GM13977 (cell line): ENCODE measurements around the gene SLCO2B1.

Source experiments
- DNase-seq: peaks from one replicate; pipeline ENCODE4 v3.0.0; 2012; ENCODE audit warnings: low spot score
- in situ Hi-C: fragments of 300-500 bp; cut with MboI; formaldehyde crosslinking; loops from one replicate; pipeline ENCODE4 v1.12.0; 2022; ENCODE audit warnings: low sequenced_read_pairs, low pct_unique_long_range_greater_than_20kb, mixed read lengths, inconsistent platforms; ENCODE audit not compliant: unreplicated experiment
- TF ChIP-seq, protein P1 (sequence below): IDR thresholded peaks from 2 replicates; pipeline ENCODE4 v1.5.1; 2012; ENCODE audit warnings: mild to moderate bottlenecking, control low read depth; ENCODE audit not compliant: insufficient read depth; ENCODE audit errors: extremely low read depth, missing control alignments

Gene SLCO2B1

DNA sequence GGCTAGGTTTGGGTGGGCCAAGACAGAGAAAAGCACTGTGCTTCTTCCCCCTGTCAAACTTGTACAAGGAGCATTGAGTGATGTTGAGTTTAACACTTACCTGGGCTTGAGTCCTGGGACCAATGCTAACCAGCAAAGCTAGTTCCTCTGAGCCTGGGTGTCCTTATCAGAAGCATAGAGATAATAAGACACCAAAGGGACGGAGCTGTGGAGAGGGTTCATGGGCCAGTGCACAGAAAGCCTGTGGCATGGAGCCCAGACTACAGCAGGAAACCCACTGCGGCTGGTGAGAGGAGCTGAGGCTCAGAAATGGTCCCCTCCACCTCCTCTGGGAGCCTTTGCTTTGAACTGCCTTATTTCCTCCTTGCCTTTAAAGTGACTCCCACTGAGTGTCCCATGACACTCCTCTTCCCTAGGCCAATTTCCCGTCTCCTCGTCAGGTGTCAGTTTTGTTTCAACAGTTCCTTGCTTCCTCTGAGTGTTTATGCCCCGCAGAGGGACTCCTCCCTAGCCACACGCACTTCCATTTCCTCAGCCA lies 9.4 kb downstream of the SLCO2B1 start:
- TF ChIP-seq, protein P1, sequence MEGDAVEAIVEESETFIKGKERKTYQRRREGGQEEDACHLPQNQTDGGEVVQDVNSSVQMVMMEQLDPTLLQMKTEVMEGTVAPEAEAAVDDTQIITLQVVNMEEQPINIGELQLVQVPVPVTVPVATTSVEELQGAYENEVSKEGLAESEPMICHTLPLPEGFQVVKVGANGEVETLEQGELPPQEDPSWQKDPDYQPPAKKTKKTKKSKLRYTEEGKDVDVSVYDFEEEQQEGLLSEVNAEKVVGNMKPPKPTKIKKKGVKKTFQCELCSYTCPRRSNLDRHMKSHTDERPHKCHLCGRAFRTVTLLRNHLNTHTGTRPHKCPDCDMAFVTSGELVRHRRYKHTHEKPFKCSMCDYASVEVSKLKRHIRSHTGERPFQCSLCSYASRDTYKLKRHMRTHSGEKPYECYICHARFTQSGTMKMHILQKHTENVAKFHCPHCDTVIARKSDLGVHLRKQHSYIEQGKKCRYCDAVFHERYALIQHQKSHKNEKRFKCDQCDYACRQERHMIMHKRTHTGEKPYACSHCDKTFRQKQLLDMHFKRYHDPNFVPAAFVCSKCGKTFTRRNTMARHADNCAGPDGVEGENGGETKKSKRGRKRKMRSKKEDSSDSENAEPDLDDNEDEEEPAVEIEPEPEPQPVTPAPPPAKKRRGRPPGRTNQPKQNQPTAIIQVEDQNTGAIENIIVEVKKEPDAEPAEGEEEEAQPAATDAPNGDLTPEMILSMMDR, result no peak
- in situ Hi-C loops, result no loop called here
- DNase-seq, result no peak

GRCh38 chr11:75160880-75161279 lies 10.0 kb downstream of the SLCO2B1 start:
- no peak for DNase-seq
- in situ Hi-C loops, result no loop called here
- TF ChIP-seq, protein P1, result no peak

- TF ChIP-seq, protein P1, result no peak
- no peak for DNase-seq
Observed at GRCh38 chr11:75161506-75162095, 10.7 kb downstream of the SLCO2B1 start.

DNA sequence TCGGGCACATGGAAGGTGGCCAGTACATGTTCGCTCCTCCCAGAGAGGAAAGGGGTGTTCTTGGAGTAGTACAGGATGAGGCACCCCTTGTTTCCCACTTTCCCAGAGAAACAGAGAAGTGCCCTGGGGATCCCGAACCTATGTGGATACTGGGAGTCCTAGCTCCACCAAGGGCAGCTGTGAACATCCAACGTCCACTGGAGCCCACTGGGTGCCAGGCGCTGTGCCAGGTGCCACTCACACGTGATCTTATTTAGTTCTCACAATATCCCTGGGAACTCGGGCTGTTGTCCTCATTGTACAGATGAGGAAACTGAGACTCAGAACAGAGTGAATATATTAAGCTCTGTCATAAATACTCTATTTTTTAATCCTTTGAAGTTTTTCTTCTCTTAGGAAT lies 12.0 kb downstream of the SLCO2B1 start:
- no peak for DNase-seq
- TF ChIP-seq, protein P1, result no peak
- in situ Hi-C loops, result no loop called here

More at GRCh38 chr11:75161506-75162095, 10.7 kb downstream of the SLCO2B1 start:
- in situ Hi-C loops, result no loop called here

- no peak for DNase-seq
- TF ChIP-seq, protein P1, result no peak
- in situ Hi-C loops, result no loop called here
Observed at GRCh38 chr11:75163921-75164849, 13.3 kb downstream of the SLCO2B1 start.

- in situ Hi-C loops, result no loop called here
- DNase-seq, result no peak
- TF ChIP-seq, protein P1, result no peak
Observed at GRCh38 chr11:75165721-75166120, 14.8 kb downstream of the SLCO2B1 start.
